Endothelial cell of umbilical vein (primary cell): ENCODE results near the gene ZMIZ1. TPM values are rescaled to one million over a fixed set of nuclear protein-coding genes. Genes with fewer than 3 reads are reported as not detected.

ENCODE experiments used
- BruUV-seq: library from RNA; stranded (reverse); fragments of 400-500 nt; replicated peaks from 2 replicates; lab custom pipeline; 2021; lab: Mats Ljungman, UMichigan
- CTCF ChIA-PET: fragments of 300-600, 350-600 bp; sonication (Branson Sonifier 250); formaldehyde crosslinking; loops from one replicate; lab custom pipeline; 2021; ENCODE audit warnings: antibody characterized with exemption, inconsistent platforms; lab: Charles Lee
- POLR2A ChIA-PET: fragments of 300-600, 350-600 bp; sonication (Branson Sonifier 250); formaldehyde crosslinking; loops from one replicate; lab custom pipeline; 2021; ENCODE audit warnings: antibody characterized with exemption, inconsistent platforms; lab: Charles Lee
- DNase-seq: peaks from one replicate; pipeline ENCODE4 v3.0.0-alpha.2; 2011; ENCODE audit warnings: low read depth, low spot score
- FAIRE-seq: peaks from 2 replicates; lab custom pipeline; 2011; peaks lifted over from hg19 to GRCh38; lab: Jason Lieb, UNC
- H2AFZ ChIP-seq: 2 replicates; pipeline ENCODE4 v1.6.0; 2012; ENCODE audit warnings: low read depth, low read length, control low read depth, inconsistent platforms
- H3K27ac ChIP-seq: 2 replicates; pipeline ENCODE4 v1.5.1; 2011; ENCODE audit warnings: low read depth, mild to moderate bottlenecking, control low read depth, low read length, moderate library complexity; ENCODE audit not compliant: insufficient read depth
- H3K27me3 ChIP-seq, 2 experiments: 2 replicates each; pipeline versions ENCODE4 v1.6.0 to v1.6.1; 2011; ENCODE audit warnings: low read length in 2 of 2, mixed read lengths in 1 of 2; ENCODE audit not compliant: control insufficient read depth in 2 of 2, insufficient read depth in 2 of 2
- H3K36me3 ChIP-seq, 2 experiments: 2 replicates in 1 of 2; 3 replicates in 1 of 2; pipeline ENCODE4 v1.5.1; 2011; ENCODE audit warnings: low read length in 2 of 2, mild to moderate bottlenecking in 1 of 2, moderate library complexity in 1 of 2; ENCODE audit not compliant: control insufficient read depth in 2 of 2, insufficient read depth in 2 of 2; ENCODE audit errors: extremely low read depth in 1 of 2
- H3K4me1 ChIP-seq: 3 replicates; pipeline ENCODE4 v1.5.1; 2011; ENCODE audit warnings: mild to moderate bottlenecking, low read length; ENCODE audit not compliant: control insufficient read depth, insufficient read depth; ENCODE audit errors: extremely low read depth
- H3K4me2 ChIP-seq: 2 replicates; pipeline ENCODE4 v1.6.1; 2011; ENCODE audit warnings: low read length, control low read depth, mixed read lengths; ENCODE audit not compliant: insufficient read depth
- H3K4me3 ChIP-seq, 3 experiments: fragments of 200-600 bp in 1 of 3; sonication (generic), shearing (Covaris generic) in 1 of 3; replicated peaks in 1 of 3; 2 replicates each; pipeline ENCODE4 v1.5.1; 2011 to 2016; ENCODE audit warnings: control low read depth in 3 of 3, low read length in 3 of 3, mild to moderate bottlenecking in 2 of 3, inconsistent platforms in 1 of 3, low read depth in 1 of 3, moderate library complexity in 1 of 3; ENCODE audit not compliant: insufficient read depth in 1 of 3
- H3K79me2 ChIP-seq: 2 replicates; pipeline ENCODE4 v1.6.0; 2012; ENCODE audit warnings: low read length, inconsistent platforms; ENCODE audit not compliant: control insufficient read depth, insufficient read depth
- H3K9ac ChIP-seq: replicated peaks from 2 replicates; pipeline ENCODE3; 2011; ENCODE audit warnings: low read length, control low read depth; ENCODE audit not compliant: insufficient read depth; ENCODE audit errors: extremely low read depth
- H3K9me1 ChIP-seq: replicated peaks from 3 replicates; pipeline ENCODE4 v1.6.0; 2011; ENCODE audit warnings: mild to moderate bottlenecking, low read length; ENCODE audit not compliant: control insufficient read depth, insufficient read depth; ENCODE audit errors: extremely low read depth
- H3K9me3 ChIP-seq: replicated peaks from 2 replicates; pipeline ENCODE4 v1.5.1; 2012; ENCODE audit warnings: low read length, inconsistent platforms; ENCODE audit not compliant: control insufficient read depth, insufficient read depth
- H4K20me1 ChIP-seq: replicated peaks from 2 replicates; pipeline ENCODE3; 2011; ENCODE audit warnings: mild to moderate bottlenecking, low read length; ENCODE audit not compliant: control insufficient read depth, insufficient read depth; ENCODE audit errors: extremely low read depth
- CTCF ChIP-seq, 2 donors: IDR thresholded peaks; 1 replicate in 1 of 2; 2 replicates in 1 of 2; pipeline ENCODE4 v1.5.1; 2011; ENCODE audit warnings: low read length in 2 of 2, mild to moderate bottlenecking in 2 of 2, moderate library complexity in 2 of 2, control low read depth in 1 of 2, inconsistent platforms in 1 of 2, low read depth in 1 of 2; ENCODE audit not compliant: insufficient read depth in 1 of 2; ENCODE audit errors: extremely low read depth in 1 of 2
- EZH2 ChIP-seq: IDR thresholded peaks from 2 replicates; pipeline ENCODE4 v1.6.1; 2012; ENCODE audit warnings: borderline replicate concordance, low read depth, mild to moderate bottlenecking, moderate library complexity, low read length, inconsistent platforms; ENCODE audit not compliant: severe bottlenecking
- FOS ChIP-seq: IDR thresholded peaks from 2 replicates; pipeline ENCODE4 v1.6.1; 2011; ENCODE audit warnings: mild to moderate bottlenecking, low read length, moderate library complexity, borderline replicate concordance; ENCODE audit not compliant: insufficient read depth
- GATA2 ChIP-seq: IDR thresholded peaks from 2 replicates; pipeline ENCODE4 v1.7.0; 2011; ENCODE audit warnings: low read depth, mild to moderate bottlenecking, moderate library complexity, mixed read lengths, low read length; ENCODE audit not compliant: insufficient read length, insufficient read depth
- JUN ChIP-seq: IDR thresholded peaks from 2 replicates; pipeline ENCODE4 v1.6.1; 2011; ENCODE audit warnings: borderline replicate concordance, low read depth; ENCODE audit not compliant: insufficient read length, insufficient read depth
- MAX ChIP-seq: IDR thresholded peaks from 2 replicates; pipeline ENCODE4 v1.6.1; 2011; ENCODE audit not compliant: insufficient read depth, insufficient read length
- MYC ChIP-seq: IDR thresholded peaks from one replicate; pipeline ENCODE4 v1.6.1; 2011; ENCODE audit warnings: mild to moderate bottlenecking, low read depth, low read length
- POLR2A ChIP-seq: IDR thresholded peaks from 2 replicates; pipeline ENCODE4 v1.6.1; 2012; ENCODE audit warnings: low read depth, mild to moderate bottlenecking, control low read depth, low read length
- POLR2AphosphoS5 ChIP-seq: IDR thresholded peaks from 2 replicates; pipeline ENCODE4 v1.6.1; 2012; ENCODE audit warnings: low read depth, mild to moderate bottlenecking, control low read depth, low read length, moderate library complexity; ENCODE audit not compliant: insufficient read depth
- dilution Hi-C: fragments of 300-500 bp; cut with MboI; formaldehyde crosslinking; loops from one replicate; pipeline ENCODE4 v1.15.0; 2019; ENCODE audit warnings: low sequenced_read_pairs; ENCODE audit not compliant: extremely low pct_ligation_motif_present
- intact Hi-C: fragments of 100-400 bp; cut with micrococcal nuclease; formaldehyde crosslinking; loops from one replicate; pipeline ENCODE4 v1.10.0; 2022
- polyA plus RNA-seq, 4 experiments: library from polyadenylated mRNA; depleted of rRNA in 3 of 4; stranded (reverse) in 3 of 4; unstranded in 1 of 4; fragments of >200 nt; gene quantifications; 2 replicates each; pipeline versions ENCODE4 v1.2.1 to v1.2.3, GENCODE V29; 2011 to 2012; ENCODE audit warnings: missing spikeins in 1 of 4
- total RNA-seq: library from RNA; stranded (reverse); gene quantifications from 2 replicates; pipeline ENCODE4 v1.2.3, GENCODE V29; 2021

The ZMIZ1 gene
- total and polyA plus RNA-seq, 2 donors (not counting 3 experiments of a cell fraction or from before 2014, with no cell fraction given), result 12.5 to 46.7 TPM

GRCh38 chr10:79252971-79253370 is 184.2 kb downstream of the ZMIZ1 start:
- DNase-seq, result no peak
- no peaks in the 10 kb centered on the region for H4K20me1 ChIP-seq
- H3K36me3 ChIP-seq, result peaks cover 0 to 13% of the 10 kb centered on the region in 2 experiments
- no peak overlapping the region for H2AFZ ChIP-seq
- H3K27ac ChIP-seq, result no peak overlapping the region
- intact Hi-C loops, result no loop called here
- no peaks in the 10 kb centered on the region for H3K9me1 ChIP-seq
- FAIRE-seq, result no peak
- ChIA-PET CTCF (interaction anchor here (1.7 kb wide), 1 partner anchor 14 kb away, joined by 5 read pairs; no protein-coding TSS in a partner anchor), POLR2A (no interaction called here)
- H3K79me2 ChIP-seq, result peaks cover 43% of the 10 kb centered on the region
- H3K9ac ChIP-seq, result no peak overlapping the region
- no peaks in the 10 kb centered on the region for H3K27me3 ChIP-seq
- TF ChIP-seq MYC, result no peak
- TF ChIP-seq GATA2, result no peak
- no peak for TF ChIP-seq CTCF (IDR thresholded peaks at IDR 0.05; ENCODE audit: extremely low read depth in 1 of 2, insufficient read depth in 1 of 2, low read depth in 1 of 2, low read length in 2 of 2)
- TF ChIP-seq POLR2AphosphoS5, result no peak
- TF ChIP-seq EZH2, result no peak
- TF ChIP-seq FOS, result no peak
- TF ChIP-seq JUN, result no peak
- no peak for TF ChIP-seq MAX
- TF ChIP-seq POLR2A, result no peak
- no peak overlapping the region for H3K4me3 ChIP-seq
- dilution Hi-C loops, result no loop called here
- BruUV-seq, result no TSS peak
- H3K9me3 ChIP-seq, result no peaks in the 10 kb centered on the region
- H3K4me2 ChIP-seq, result no peak overlapping the region
- no peaks in the 10 kb centered on the region for H3K4me1 ChIP-seq
